Measurements from ENCODE around the gene PNPLA3.

- TF ChIP-seq CTCF (IDR thresholded peaks at IDR 0.05; ENCODE audit: poor library complexity) = no peak
- no peak for TF ChIP-seq EZH2phosphoT487 (IDR thresholded peaks at IDR 0.05; ENCODE audit: low read depth, severe bottlenecking, unreplicated experiment)
- no peak for TF ChIP-seq EZH2 (IDR thresholded peaks at IDR 0.05; ENCODE audit: borderline replicate concordance)
Observed at GRCh38 chr22:43876866-43877509, 46.6 kb upstream of the PNPLA3 start.

Data from hepatocyte (in vitro differentiated cells).